C4-2B (cell line): Measurements from ENCODE around the gene CCDC34.

ENCODE experiments used
- H3K27ac ChIP-seq: fragments of 450-650 bp; 2 replicates; pipeline ENCODE4 v1.5.1; 2017
- ZFX ChIP-seq: fragments of 450-650 bp; IDR thresholded peaks from 2 replicates; pipeline ENCODE4 v1.6.1; 2017
- TF ChIP-seq, protein P1 (sequence below): fragments of 450-650 bp; conservative IDR thresholded peaks from 2 replicates; pipeline ENCODE4 v1.5.1; 2017; ENCODE audit warnings: mild to moderate bottlenecking

Gene CCDC34

DNA sequence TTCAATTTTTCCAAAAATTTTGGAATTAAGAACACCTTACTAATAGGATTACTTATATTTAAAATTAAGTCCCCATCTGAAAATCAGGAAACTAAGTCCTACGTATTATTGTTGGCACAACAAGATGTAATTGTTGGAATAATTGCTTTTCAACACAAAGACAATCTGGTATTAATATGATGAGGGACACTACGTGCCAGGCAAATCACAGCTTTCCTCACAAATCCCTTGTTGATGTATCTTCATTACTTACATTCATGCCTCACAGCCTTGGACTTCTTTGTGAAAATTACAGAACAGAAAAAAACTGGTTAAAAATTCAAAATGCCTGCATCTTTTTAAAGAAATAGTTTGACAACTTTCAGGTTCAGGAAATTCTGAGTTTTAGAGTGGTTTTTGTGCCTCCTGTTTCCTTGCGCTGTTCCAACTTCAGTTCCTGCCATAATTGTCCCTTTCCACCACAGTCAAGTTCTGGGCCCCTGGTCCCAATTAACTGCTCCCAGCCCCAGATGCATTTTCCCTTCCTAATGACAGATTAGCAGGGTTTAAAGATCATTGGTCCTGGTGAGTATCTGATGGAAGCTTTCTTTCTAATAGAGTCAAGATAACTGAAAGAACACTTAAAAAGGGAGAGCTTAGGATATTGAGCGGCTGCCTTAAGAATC is 23.3 kb upstream of the CCDC34 start:
- H3K27ac ChIP-seq, result no peak overlapping the region
- TF ChIP-seq ZFX, result no peak
- TF ChIP-seq, protein P1, sequence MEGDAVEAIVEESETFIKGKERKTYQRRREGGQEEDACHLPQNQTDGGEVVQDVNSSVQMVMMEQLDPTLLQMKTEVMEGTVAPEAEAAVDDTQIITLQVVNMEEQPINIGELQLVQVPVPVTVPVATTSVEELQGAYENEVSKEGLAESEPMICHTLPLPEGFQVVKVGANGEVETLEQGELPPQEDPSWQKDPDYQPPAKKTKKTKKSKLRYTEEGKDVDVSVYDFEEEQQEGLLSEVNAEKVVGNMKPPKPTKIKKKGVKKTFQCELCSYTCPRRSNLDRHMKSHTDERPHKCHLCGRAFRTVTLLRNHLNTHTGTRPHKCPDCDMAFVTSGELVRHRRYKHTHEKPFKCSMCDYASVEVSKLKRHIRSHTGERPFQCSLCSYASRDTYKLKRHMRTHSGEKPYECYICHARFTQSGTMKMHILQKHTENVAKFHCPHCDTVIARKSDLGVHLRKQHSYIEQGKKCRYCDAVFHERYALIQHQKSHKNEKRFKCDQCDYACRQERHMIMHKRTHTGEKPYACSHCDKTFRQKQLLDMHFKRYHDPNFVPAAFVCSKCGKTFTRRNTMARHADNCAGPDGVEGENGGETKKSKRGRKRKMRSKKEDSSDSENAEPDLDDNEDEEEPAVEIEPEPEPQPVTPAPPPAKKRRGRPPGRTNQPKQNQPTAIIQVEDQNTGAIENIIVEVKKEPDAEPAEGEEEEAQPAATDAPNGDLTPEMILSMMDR, result no peak

DNA sequence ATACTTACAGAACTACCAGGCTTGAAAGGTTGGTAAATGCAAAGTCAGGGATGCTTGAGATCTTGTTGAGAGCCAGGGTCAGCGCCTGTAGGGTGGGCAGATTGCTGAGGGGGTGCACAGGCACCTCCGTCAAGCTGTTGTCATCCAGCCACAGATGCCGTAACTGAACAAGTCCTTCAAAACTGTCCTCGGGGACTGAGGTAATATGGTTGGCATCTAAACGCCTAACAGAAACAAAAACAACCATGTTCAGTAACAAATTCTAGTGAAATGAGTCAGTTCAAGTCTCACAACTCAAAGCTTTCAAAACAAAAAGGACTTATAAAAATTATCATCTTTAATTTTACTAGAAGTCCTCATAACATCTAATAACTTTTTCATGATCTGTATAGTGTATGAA is 22.2 kb upstream of the CCDC34 start:
- no peak overlapping the region for H3K27ac ChIP-seq
- TF ChIP-seq, protein P1, result no peak
- TF ChIP-seq ZFX, result no peak

DNA sequence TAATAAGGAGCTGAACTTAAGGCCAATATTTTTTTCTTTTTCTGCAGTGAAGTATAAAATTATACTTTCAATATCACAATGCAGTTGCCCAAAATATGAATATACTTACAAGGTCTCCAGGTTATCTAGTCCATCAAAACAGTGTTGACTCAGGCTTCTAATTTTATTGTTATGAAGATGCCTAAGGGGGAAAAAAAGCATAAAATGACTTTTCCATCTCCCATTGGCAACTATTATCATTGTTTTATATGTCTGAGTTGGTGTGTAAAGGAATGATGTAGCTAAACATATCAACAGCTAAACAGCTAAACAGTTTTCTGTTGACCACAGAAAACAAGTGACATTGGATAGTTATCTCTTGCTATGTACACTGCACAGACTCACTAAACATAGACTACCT is 21.2 kb upstream of the CCDC34 start:
- TF ChIP-seq ZFX, result no peak
- TF ChIP-seq, protein P1, result no peak
- H3K27ac ChIP-seq, result no peak overlapping the region

DNA sequence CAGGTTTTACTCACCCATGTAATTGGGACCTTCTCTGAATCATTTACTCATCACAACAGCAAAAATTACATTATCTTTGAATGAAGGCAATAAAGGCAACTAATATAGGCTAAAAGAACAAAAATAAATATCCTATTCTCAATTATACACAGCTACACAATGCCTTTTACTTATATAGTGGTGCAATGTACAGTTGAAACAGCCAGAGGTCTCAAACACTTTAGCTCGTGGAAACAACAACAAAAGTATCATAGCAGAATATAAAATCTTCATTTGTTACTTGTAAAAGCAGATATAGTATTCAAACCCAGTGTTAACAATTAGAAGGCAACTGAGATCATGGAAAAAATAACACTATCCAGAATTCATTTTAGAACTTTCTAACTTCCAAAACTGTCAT is 20.6 kb upstream of the CCDC34 start:
- no peak for TF ChIP-seq ZFX
- TF ChIP-seq, protein P1, result 0 out of 2 replicates have a peak, but pooled peaks have one; percentile 3
- no peak overlapping the region for H3K27ac ChIP-seq

DNA sequence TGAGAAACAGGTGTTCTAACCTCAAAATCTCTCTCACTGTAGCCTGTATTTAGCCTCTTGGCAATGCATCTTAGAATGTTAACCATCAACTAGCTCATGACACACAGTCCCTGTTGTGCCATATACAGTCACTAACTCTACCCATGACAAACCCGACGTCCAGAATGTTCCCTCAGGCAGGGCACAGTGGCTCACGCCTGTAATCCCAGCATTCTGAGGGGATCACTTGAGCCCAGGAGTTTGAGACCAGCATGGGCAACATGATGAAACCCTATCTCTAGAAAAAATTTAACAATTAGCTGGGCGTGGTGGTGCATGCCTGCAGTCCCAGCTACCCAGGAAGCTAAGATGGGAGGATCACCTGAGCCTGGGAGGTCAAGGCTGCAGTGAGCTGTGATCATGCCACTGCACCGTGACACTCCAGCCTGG is 18.2 kb upstream of the CCDC34 start:
- TF ChIP-seq, protein P1, result no peak
- TF ChIP-seq ZFX, result no peak

DNA sequence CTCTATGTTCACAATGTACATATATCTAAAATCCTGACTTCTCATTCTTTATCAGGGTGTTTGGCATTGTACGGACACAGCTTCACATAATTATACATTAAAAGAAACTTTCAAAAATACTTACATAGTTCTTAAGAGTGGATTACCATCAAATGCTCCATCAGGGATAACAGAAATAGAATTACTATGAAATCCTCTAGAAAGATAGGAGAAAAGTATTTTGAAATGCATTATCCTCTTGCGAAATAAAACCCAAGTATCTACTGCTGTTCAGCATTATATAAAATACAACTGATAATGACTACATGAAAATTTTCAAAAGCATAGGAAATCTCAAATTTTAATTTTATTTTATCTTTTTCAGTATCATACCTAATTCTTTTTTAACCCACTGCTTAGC is 17.8 kb upstream of the CCDC34 start:
- H3K27ac ChIP-seq, result no peak overlapping the region
- no peak for TF ChIP-seq ZFX
- TF ChIP-seq, protein P1, result no peak

More for the DNA sequence above, 18.2 kb upstream of the CCDC34 start:
- H3K27ac ChIP-seq, result no peak overlapping the region

DNA sequence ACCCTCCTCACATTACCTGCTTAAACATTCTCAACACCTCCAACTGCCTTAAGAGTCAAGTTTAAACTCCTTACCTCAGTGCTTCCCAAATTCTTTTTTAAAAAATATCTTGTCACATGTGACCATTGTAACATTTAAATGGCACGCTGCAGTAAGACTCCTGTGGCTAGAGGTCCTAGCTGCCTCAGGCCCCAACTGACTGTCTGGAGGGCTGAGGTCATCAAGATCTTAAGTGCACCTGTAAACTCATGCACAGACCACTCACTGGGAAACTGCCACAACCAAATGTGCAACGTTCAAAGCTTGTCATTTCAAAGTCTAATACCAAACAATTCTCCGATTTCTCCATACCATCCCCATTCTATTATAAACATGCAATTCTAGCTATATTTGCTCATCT is 16.4 kb upstream of the CCDC34 start:
- no peak overlapping the region for H3K27ac ChIP-seq
- no peak for TF ChIP-seq ZFX
- TF ChIP-seq, protein P1, result no peak
